Measurements from ENCODE around the gene EPHA6. TPM values are rescaled to one million over a fixed set of nuclear protein-coding genes. Genes with fewer than 3 reads are reported as not detected.

Gene EPHA6
- total RNA-seq, 1 experiment from 2014 or later, result 3.6 TPM

DNA sequence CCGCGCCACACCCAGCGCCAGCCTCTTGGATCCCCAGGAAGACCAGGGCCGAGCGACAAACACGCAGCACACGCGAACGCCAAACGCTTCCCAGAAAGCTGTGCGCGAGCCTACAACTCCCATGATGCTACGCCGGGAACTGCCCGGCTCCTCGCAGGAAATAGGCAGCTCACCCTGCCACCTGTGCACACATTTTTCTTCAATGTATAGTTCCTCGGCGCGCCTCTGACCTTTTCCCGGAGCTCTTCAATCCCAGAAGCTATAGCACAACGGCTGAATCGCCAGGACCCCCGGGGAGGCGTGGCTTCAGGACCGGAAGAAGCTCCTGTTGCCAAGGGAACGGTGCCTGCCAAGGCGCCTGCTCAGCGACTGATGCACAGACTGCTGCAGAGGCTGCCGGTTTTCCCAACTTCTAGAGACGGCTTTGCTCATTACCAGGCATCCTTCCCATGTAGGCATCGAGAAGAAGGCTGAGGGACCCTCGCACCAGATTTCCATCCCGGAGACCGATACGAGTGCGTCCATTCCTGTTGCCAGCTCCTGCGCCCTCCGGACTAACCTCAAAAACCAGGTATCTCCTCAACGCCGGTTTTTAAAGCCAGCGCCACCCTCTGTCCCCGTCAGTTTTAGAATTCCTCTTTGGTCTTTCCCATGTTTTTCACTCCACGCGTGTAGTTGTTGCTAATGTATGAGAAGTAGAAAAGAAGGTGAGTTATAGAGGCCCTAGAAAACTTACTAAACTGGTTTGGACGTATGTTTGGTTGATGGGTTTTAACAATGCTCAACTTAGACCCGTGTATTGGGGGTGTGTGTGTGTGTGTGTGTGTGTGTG is 950.2 kb downstream of the EPHA6 start, which contains the start of gene ARL6:
Gene ARL6 (plus strand): TSS at position 352 of the 832 bp plus-strand sequence. CDS start 3,350 bp downstream, outside the sequence.
- H3K4me2 ChIP-seq (ENCODE audit: low read length), result peak within 1 kb of the TSS; percentile 91
- peak within 1 kb of the TSS; percentile 6; the same call in 1 of the 2 replicates for H3K27ac ChIP-seq (ENCODE audit: low read length)
- TF ChIP-seq, protein P1, sequence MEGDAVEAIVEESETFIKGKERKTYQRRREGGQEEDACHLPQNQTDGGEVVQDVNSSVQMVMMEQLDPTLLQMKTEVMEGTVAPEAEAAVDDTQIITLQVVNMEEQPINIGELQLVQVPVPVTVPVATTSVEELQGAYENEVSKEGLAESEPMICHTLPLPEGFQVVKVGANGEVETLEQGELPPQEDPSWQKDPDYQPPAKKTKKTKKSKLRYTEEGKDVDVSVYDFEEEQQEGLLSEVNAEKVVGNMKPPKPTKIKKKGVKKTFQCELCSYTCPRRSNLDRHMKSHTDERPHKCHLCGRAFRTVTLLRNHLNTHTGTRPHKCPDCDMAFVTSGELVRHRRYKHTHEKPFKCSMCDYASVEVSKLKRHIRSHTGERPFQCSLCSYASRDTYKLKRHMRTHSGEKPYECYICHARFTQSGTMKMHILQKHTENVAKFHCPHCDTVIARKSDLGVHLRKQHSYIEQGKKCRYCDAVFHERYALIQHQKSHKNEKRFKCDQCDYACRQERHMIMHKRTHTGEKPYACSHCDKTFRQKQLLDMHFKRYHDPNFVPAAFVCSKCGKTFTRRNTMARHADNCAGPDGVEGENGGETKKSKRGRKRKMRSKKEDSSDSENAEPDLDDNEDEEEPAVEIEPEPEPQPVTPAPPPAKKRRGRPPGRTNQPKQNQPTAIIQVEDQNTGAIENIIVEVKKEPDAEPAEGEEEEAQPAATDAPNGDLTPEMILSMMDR (conservative IDR thresholded peaks at IDR 0.05; ENCODE audit: low read depth, low read length), result peak; percentile 59
- no peak for TF ChIP-seq EZH2 (IDR thresholded peaks at IDR 0.05; ENCODE audit: low read length, unreplicated experiment)
- H3K4me1 ChIP-seq (ENCODE audit: insufficient read depth, low read length), result peaks cover 21% of the 10 kb centered on the region
- peak within 1 kb of the TSS; percentile 69 for H3K9ac ChIP-seq (ENCODE audit: low read length)
- no peaks in the 10 kb centered on the region for H3K9me2 ChIP-seq (replicated peaks; ENCODE audit: low read length)
- no peaks in the 10 kb centered on the region for H4K20me1 ChIP-seq (ENCODE audit: low read length)
- H2AFZ ChIP-seq (ENCODE audit: low read length), result peak within 1 kb of the TSS; percentile 95
- peak; percentile 93 for ATAC-seq
- H3K79me2 ChIP-seq (ENCODE audit: low read length), result no peaks in the 10 kb centered on the region
- peak within 1 kb of the TSS; percentile 86 for H3K4me3 ChIP-seq (ENCODE audit: low read length)
- H3K27me3 ChIP-seq (ENCODE audit: low read length), result no peaks in the 10 kb centered on the region
- ChIA-PET CTCF (no interaction called here), POLR2A (ENCODE audit: unreplicated experiment) (interaction anchor here (0.6 to 0.7 kb wide), 2 partner anchors 198 to 758 kb away, joined by 3 read pairs; partner anchors contain the start of gene CLDND1)
- DNase-seq, result peak; percentile 82
- no peaks in the 10 kb centered on the region for H3K36me3 ChIP-seq (ENCODE audit: low read depth, low read length)
- no TSS peak for BruUV-seq (replicated peaks)
- intact Hi-C loops (cut with micrococcal nuclease), result no loop called here
- no peaks in the 10 kb centered on the region for H3K9me3 ChIP-seq (ENCODE audit: low read length)
- no peaks in the 10 kb centered on the region for H3F3A ChIP-seq (ENCODE audit: low read length, unreplicated experiment)

- no peak for TF ChIP-seq EZH2 (IDR thresholded peaks at IDR 0.05; ENCODE audit: low read length, unreplicated experiment)
- no peak for TF ChIP-seq EZH2phosphoT487 (IDR thresholded peaks at IDR 0.05; ENCODE audit: borderline replicate concordance, low read length)
- TF ChIP-seq, protein P1 (conservative IDR thresholded peaks at IDR 0.05; ENCODE audit: low read depth, low read length), result no peak
- Histone ChIP-seq H3K9ac (ENCODE audit: low read length) (peak overlapping the region; percentile 69; the same call in 1 of the 2 replicates), H3K9me3 (ENCODE audit: low read length) (no peaks in the 10 kb centered on the region), H3K4me2 (ENCODE audit: low read length) (peak overlapping the region; percentile 91), H3K4me1 (ENCODE audit: insufficient read depth, low read length) (peaks cover 21% of the 10 kb centered on the region), H3K9me2 (replicated peaks; ENCODE audit: low read length) (no peaks in the 10 kb centered on the region), H3K4me3 (ENCODE audit: low read length) (peak overlapping the region; percentile 86), H3K36me3 (ENCODE audit: low read depth, low read length) (no peaks in the 10 kb centered on the region), H4K20me1 (ENCODE audit: low read length) (no peaks in the 10 kb centered on the region), H3K27ac (ENCODE audit: low read length) (no peak overlapping the region), H2AFZ (ENCODE audit: low read length) (peak overlapping the region; percentile 95), H3F3A (ENCODE audit: low read length, unreplicated experiment) (no peaks in the 10 kb centered on the region), H3K79me2 (ENCODE audit: low read length) (no peaks in the 10 kb centered on the region), H3K27me3 (ENCODE audit: low read length) (no peaks in the 10 kb centered on the region)
- TSS peak; percentile 53 for BruUV-seq (replicated peaks)
- ChIA-PET POLR2A (ENCODE audit: unreplicated experiment) (interaction anchor here (0.7 kb wide), 1 partner anchor 758 kb away, joined by 3 read pairs; the partner anchor contains the start of gene CLDND1), CTCF (no interaction called here)
- no peak for DNase-seq
- intact Hi-C loops (cut with micrococcal nuclease), result no loop called here
- ATAC-seq, result no peak
Observed at GRCh38 chr3:97765336-97765735, 950.9 kb downstream of the EPHA6 start.

DNA sequence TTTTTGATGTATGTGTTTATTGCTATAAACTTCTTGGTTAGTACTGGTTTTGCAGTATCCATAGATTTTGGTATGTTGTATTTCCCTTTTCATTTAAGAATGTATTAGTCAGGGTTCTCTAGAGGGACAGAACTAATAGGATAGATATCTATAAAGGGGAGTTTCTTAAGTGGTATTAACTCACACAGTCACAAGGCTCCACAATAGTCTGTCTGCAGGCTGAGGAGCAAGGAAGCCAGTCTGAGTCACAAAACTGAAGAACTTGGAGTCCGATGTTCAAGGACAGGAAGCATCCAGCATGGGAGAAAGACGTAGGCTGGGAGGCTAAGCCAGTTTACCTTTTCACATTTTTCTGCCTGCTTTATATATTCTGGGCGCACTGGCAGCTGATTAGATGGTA is 958.5 kb downstream of the EPHA6 start:
- Histone ChIP-seq H3K4me2 (ENCODE audit: low read length) (no peak overlapping the region), H3K4me3 (ENCODE audit: low read length) (no peak overlapping the region), H3K79me2 (ENCODE audit: low read length) (no peaks in the 10 kb centered on the region), H3F3A (ENCODE audit: low read length, unreplicated experiment) (no peaks in the 10 kb centered on the region), H3K9me3 (ENCODE audit: low read length) (peaks cover 3% of the 10 kb centered on the region; the same call in 1 of the 2 replicates), H4K20me1 (ENCODE audit: low read length) (no peaks in the 10 kb centered on the region), H3K27me3 (ENCODE audit: low read length) (no peaks in the 10 kb centered on the region), H3K9ac (ENCODE audit: low read length) (no peak overlapping the region), H3K9me2 (replicated peaks; ENCODE audit: low read length) (no peaks in the 10 kb centered on the region), H3K27ac (ENCODE audit: low read length) (no peak overlapping the region), H2AFZ (ENCODE audit: low read length) (no peak overlapping the region), H3K4me1 (ENCODE audit: insufficient read depth, low read length) (no peaks in the 10 kb centered on the region), H3K36me3 (ENCODE audit: low read depth, low read length) (0 out of 2 replicates have a peak, but pooled peaks cover 4% of the 10 kb centered on the region)
- BruUV-seq (replicated peaks), result no TSS peak
- TF ChIP-seq EZH2 (IDR thresholded peaks at IDR 0.05; ENCODE audit: low read length, unreplicated experiment) (no peak), EZH2phosphoT487 (IDR thresholded peaks at IDR 0.05; ENCODE audit: borderline replicate concordance, low read length) (no peak)
- TF ChIP-seq, protein P1 (conservative IDR thresholded peaks at IDR 0.05; ENCODE audit: low read depth, low read length), result no peak
- CTCF ChIA-PET, result no interaction called here
- intact Hi-C loops (cut with micrococcal nuclease), result no loop called here
- DNase-seq (no peak), ATAC-seq (no peak)
- POLR2A ChIA-PET (ENCODE audit: unreplicated experiment), result no interaction called here
